ENCODE measurements around the gene FNTB. TPM values are rescaled to one million over a fixed set of nuclear protein-coding genes. Genes with fewer than 3 reads are reported as not detected.

The FNTB gene
- total and polyA plus RNA-seq, 2 of the 13 experiments (the other 11 are each of a cell fraction or from before 2014, with no cell fraction given) = 23.6 to 28.5 TPM

DNA sequence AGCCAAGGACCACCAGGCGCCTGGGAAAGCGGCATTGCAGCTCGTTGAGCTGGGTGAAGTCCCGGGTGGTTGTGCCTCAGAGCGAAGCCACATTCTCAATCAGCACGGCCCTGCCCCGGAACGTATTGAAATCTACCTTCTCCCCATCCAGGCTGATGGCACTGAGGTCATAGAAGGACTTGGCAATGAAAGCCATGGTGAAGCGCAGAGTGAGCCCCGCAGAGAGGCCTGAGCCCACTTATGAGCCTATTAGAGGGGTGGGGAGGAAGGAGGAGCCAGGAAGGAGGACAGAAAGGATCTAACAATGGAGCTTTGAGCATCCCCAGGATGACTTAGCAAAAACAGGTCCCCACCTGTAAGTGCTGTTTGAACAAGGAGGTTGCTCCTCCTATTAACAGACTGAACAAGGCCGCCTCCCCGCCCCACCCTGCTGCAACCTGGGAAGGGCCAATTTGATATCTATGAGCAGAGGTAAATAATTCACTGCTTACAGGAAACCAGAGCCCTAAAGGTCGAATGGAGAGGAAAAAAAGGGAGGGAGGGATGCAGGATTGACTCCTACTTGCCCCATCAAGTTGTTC lies 44.1 kb upstream of the FNTB start, which contains the start of gene GPX2 (continued):
- TF ChIP-seq AHR (CRISPR knock-in tag; IDR thresholded peaks at IDR 0.05) (peak; percentile 85), REL (CRISPR knock-in tag; conservative IDR thresholded peaks at IDR 0.05) (no peak), NCOA2 (CRISPR knock-in tag; IDR thresholded peaks at IDR 0.05) (peak; percentile 91), SOX6 (IDR thresholded peaks at IDR 0.05) (no peak), SOX6 (CRISPR knock-in tag; IDR thresholded peaks at IDR 0.05) (peak; percentile 97), NFIC (IDR thresholded peaks at IDR 0.05; ENCODE audit: low read length) (0 out of 2 replicates have a peak, but pooled peaks have one; percentile 24), KLF6 (CRISPR knock-in tag; IDR thresholded peaks at IDR 0.05) (peak; percentile 73; the same call in 1 of the 2 replicates), GATAD1 (CRISPR knock-in tag; IDR thresholded peaks at IDR 0.05) (peak; percentile 28; the same call in 1 of the 2 replicates), RFX3 (CRISPR knock-in tag; IDR thresholded peaks at IDR 0.05) (no peak), CC2D1A (CRISPR knock-in tag; IDR thresholded peaks at IDR 0.05) (no peak), SOX5 (CRISPR knock-in tag; IDR thresholded peaks at IDR 0.05; ENCODE audit: borderline replicate concordance) (peak; percentile 90), FOXJ3 (CRISPR knock-in tag; IDR thresholded peaks at IDR 0.05; ENCODE audit: borderline replicate concordance) (peak; percentile 51; the same call in 1 of the 2 replicates), ARNT2 (CRISPR knock-in tag; IDR thresholded peaks at IDR 0.05; ENCODE audit: low read depth) (no peak), SIX4 (CRISPR knock-in tag; IDR thresholded peaks at IDR 0.05) (peak; percentile 77), EED (CRISPR knock-in tag; IDR thresholded peaks at IDR 0.05) (no peak), MAFK (conservative IDR thresholded peaks at IDR 0.05 in 1 of 2, IDR thresholded peaks at IDR 0.05 in 1 of 2; ENCODE audit: low read length in 2 of 2) (peak; percentile 66 to 92)
- TF ChIP-seq, protein P1, sequence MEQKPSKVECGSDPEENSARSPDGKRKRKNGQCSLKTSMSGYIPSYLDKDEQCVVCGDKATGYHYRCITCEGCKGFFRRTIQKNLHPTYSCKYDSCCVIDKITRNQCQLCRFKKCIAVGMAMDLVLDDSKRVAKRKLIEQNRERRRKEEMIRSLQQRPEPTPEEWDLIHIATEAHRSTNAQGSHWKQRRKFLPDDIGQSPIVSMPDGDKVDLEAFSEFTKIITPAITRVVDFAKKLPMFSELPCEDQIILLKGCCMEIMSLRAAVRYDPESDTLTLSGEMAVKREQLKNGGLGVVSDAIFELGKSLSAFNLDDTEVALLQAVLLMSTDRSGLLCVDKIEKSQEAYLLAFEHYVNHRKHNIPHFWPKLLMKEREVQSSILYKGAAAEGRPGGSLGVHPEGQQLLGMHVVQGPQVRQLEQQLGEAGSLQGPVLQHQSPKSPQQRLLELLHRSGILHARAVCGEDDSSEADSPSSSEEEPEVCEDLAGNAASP (CRISPR knock-in tag; IDR thresholded peaks at IDR 0.05; ENCODE audit: borderline replicate concordance) = peak; percentile 73; the same call in 1 of the 2 replicates
- TF ChIP-seq, protein P2, sequence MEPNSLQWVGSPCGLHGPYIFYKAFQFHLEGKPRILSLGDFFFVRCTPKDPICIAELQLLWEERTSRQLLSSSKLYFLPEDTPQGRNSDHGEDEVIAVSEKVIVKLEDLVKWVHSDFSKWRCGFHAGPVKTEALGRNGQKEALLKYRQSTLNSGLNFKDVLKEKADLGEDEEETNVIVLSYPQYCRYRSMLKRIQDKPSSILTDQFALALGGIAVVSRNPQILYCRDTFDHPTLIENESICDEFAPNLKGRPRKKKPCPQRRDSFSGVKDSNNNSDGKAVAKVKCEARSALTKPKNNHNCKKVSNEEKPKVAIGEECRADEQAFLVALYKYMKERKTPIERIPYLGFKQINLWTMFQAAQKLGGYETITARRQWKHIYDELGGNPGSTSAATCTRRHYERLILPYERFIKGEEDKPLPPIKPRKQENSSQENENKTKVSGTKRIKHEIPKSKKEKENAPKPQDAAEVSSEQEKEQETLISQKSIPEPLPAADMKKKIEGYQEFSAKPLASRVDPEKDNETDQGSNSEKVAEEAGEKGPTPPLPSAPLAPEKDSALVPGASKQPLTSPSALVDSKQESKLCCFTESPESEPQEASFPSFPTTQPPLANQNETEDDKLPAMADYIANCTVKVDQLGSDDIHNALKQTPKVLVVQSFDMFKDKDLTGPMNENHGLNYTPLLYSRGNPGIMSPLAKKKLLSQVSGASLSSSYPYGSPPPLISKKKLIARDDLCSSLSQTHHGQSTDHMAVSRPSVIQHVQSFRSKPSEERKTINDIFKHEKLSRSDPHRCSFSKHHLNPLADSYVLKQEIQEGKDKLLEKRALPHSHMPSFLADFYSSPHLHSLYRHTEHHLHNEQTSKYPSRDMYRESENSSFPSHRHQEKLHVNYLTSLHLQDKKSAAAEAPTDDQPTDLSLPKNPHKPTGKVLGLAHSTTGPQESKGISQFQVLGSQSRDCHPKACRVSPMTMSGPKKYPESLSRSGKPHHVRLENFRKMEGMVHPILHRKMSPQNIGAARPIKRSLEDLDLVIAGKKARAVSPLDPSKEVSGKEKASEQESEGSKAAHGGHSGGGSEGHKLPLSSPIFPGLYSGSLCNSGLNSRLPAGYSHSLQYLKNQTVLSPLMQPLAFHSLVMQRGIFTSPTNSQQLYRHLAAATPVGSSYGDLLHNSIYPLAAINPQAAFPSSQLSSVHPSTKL (CRISPR knock-in tag; IDR thresholded peaks at IDR 0.05) = peak; percentile 85
- TF ChIP-seq, protein P3, sequence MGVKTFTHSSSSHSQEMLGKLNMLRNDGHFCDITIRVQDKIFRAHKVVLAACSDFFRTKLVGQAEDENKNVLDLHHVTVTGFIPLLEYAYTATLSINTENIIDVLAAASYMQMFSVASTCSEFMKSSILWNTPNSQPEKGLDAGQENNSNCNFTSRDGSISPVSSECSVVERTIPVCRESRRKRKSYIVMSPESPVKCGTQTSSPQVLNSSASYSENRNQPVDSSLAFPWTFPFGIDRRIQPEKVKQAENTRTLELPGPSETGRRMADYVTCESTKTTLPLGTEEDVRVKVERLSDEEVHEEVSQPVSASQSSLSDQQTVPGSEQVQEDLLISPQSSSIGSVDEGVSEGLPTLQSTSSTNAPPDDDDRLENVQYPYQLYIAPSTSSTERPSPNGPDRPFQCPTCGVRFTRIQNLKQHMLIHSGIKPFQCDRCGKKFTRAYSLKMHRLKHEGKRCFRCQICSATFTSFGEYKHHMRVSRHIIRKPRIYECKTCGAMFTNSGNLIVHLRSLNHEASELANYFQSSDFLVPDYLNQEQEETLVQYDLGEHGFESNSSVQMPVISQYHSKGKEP (CRISPR knock-in tag; IDR thresholded peaks at IDR 0.05) = 0 out of 2 replicates have a peak, but pooled peaks have one; percentile 82
- TF ChIP-seq, protein P4, sequence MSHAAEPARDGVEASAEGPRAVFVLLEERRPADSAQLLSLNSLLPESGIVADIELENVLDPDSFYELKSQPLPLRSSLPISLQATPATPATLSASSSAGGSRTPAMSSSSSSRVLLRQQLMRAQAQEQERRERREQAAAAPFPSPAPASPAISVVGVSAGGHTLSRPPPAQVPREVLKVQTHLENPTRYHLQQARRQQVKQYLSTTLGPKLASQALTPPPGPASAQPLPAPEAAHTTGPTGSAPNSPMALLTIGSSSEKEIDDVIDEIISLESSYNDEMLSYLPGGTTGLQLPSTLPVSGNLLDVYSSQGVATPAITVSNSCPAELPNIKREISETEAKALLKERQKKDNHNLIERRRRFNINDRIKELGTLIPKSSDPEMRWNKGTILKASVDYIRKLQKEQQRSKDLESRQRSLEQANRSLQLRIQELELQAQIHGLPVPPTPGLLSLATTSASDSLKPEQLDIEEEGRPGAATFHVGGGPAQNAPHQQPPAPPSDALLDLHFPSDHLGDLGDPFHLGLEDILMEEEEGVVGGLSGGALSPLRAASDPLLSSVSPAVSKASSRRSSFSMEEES (CRISPR knock-in tag; IDR thresholded peaks at IDR 0.05) = peak; percentile 47; the same call in 1 of the 2 replicates
- TF ChIP-seq, protein P5, sequence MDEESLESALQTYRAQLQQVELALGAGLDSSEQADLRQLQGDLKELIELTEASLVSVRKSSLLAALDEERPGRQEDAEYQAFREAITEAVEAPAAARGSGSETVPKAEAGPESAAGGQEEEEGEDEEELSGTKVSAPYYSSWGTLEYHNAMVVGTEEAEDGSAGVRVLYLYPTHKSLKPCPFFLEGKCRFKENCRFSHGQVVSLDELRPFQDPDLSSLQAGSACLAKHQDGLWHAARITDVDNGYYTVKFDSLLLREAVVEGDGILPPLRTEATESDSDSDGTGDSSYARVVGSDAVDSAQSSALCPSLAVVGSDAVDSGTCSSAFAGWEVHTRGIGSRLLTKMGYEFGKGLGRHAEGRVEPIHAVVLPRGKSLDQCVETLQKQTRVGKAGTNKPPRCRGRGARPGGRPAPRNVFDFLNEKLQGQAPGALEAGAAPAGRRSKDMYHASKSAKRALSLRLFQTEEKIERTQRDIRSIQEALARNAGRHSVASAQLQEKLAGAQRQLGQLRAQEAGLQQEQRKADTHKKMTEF (CRISPR knock-in tag; IDR thresholded peaks at IDR 0.05) = peak; percentile 81
